K562 (cell line): ENCODE measurements around the gene GDF7. TPM values are rescaled to one million over a fixed set of nuclear protein-coding genes. Genes with fewer than 3 reads are reported as not detected.

Source experiments
- ATAC-seq: fragments of 200-7000 bp; cut with Tn5 transposase; 3 replicates; pipeline ENCODE4 v1.9.1; 2020; ENCODE audit warnings: moderate library complexity
- BruUV-seq: library from RNA; stranded (reverse); fragments of 400-500 nt; replicated peaks from 2 replicates; lab custom pipeline; 2021; lab: Mats Ljungman, UMichigan
- CTCF ChIA-PET: fragments of 300-600 bp; formaldehyde crosslinking; extraction: SDS; loops from one replicate; lab custom pipeline; 2021; ENCODE audit warnings: low intra/inter-chr PET ratio; lab: Yijun Ruan, JAX
- POLR2A ChIA-PET: fragments of 300-600, 350-650 bp; sonication (Branson Sonifier 250); formaldehyde crosslinking; extraction: SDS; loops from one replicate; lab custom pipeline; 2021; ENCODE audit warnings: antibody characterized with exemption, inconsistent platforms; lab: Yijun Ruan, JAX
- DNase-seq, 4 experiments: peaks; one replicate each; pipeline versions ENCODE4 v3.0.0 to v3.0.0-alpha.2; 2011 to 2018; ENCODE audit warnings: low spot score in 3 of 4, mixed read lengths in 3 of 4; ENCODE audit errors: extremely low read depth in 1 of 4
- FAIRE-seq: peaks from 2 replicates; lab custom pipeline; 2011; peaks lifted over from hg19 to GRCh38; lab: Jason Lieb, UNC
- H2AFZ ChIP-seq: 2 replicates; pipeline ENCODE4 v1.6.0; 2011; ENCODE audit warnings: low read depth, low read length, control low read depth, inconsistent platforms
- H3K27ac ChIP-seq: fragments of 200-600 bp; 3 replicates; pipeline ENCODE4 v1.8.0; 2011; ENCODE audit warnings: low read depth, mild to moderate bottlenecking, control low read depth, inconsistent platforms, low read length, moderate library complexity, mixed read lengths; ENCODE audit errors: extremely low read depth
- H3K27me3 ChIP-seq, 2 experiments: fragments of 300-600 bp in 1 of 2; 2 replicates in 1 of 2; 3 replicates in 1 of 2; pipeline versions ENCODE4 v1.6.0 to v1.8.0; 2011; ENCODE audit warnings: inconsistent platforms in 2 of 2, low read length in 2 of 2, mild to moderate bottlenecking in 1 of 2, mixed read lengths in 1 of 2, moderate library complexity in 1 of 2; ENCODE audit not compliant: control insufficient read depth in 2 of 2, insufficient read depth in 2 of 2
- H3K36me3 ChIP-seq: fragments of 300-600 bp; 3 replicates; pipeline ENCODE4 v1.8.0; 2011; ENCODE audit warnings: mild to moderate bottlenecking, low read length, inconsistent platforms; ENCODE audit not compliant: control insufficient read depth, insufficient read depth
- H3K4me1 ChIP-seq, 2 experiments: fragments of 200-600 bp in 1 of 2; replicated peaks in 1 of 2; 2 replicates in 1 of 2; 3 replicates in 1 of 2; pipeline versions ENCODE4 v1.5.1 to v1.8.0; 2011; ENCODE audit warnings: inconsistent platforms in 2 of 2, low read length in 2 of 2, mild to moderate bottlenecking in 1 of 2, mixed read lengths in 1 of 2, moderate library complexity in 1 of 2; ENCODE audit not compliant: control insufficient read depth in 2 of 2, insufficient read depth in 2 of 2
- H3K4me2 ChIP-seq: 2 replicates; pipeline ENCODE4 v1.6.1; 2011; ENCODE audit warnings: low read length, control low read depth, inconsistent platforms, mixed read lengths; ENCODE audit not compliant: insufficient read depth
- H3K4me3 ChIP-seq: fragments of 200-600 bp; sonication (generic), shearing (Covaris generic); 2 replicates; pipeline ENCODE4 v1.5.1; 2016; ENCODE audit warnings: control low read depth, inconsistent platforms
- H3K79me2 ChIP-seq: fragments of 200-600 bp; 3 replicates; pipeline ENCODE4 v1.8.0; 2011; ENCODE audit warnings: low read length, inconsistent platforms; ENCODE audit not compliant: control insufficient read depth, insufficient read depth
- H3K9ac ChIP-seq, 2 experiments: 2 replicates each; pipeline versions ENCODE4 v1.6.0 to v1.6.1; 2011; ENCODE audit warnings: low read depth in 2 of 2, low read length in 2 of 2, control low read depth in 1 of 2, inconsistent platforms in 1 of 2, mild to moderate bottlenecking in 1 of 2, mixed read lengths in 1 of 2; ENCODE audit not compliant: insufficient read depth in 1 of 2
- H3K9me1 ChIP-seq: one replicate; pipeline ENCODE4 v1.6.0; 2011; ENCODE audit warnings: inconsistent platforms, mild to moderate bottlenecking, low read length, moderate library complexity; ENCODE audit not compliant: control insufficient read depth, insufficient read depth
- H3K9me3 ChIP-seq: replicated peaks from 2 replicates; pipeline ENCODE4 v1.5.1; 2011; ENCODE audit warnings: low read depth, low read length, inconsistent platforms; ENCODE audit not compliant: control insufficient read depth, insufficient read depth
- H4K20me1 ChIP-seq: replicated peaks from 2 replicates; pipeline ENCODE4 v1.6.1; 2011; ENCODE audit warnings: low read length, inconsistent platforms, mixed read lengths; ENCODE audit not compliant: control insufficient read depth, insufficient read depth
- GTF2B ChIP-seq: IDR thresholded peaks from 2 replicates; pipeline ENCODE4 v1.6.1; 2011; ENCODE audit not compliant: insufficient read length; ENCODE audit errors: extremely low read depth
- NR4A1 ChIP-seq, 2 experiments: fragments of 250-450 bp in 1 of 2; fragments of 450-650 bp in 1 of 2; sonication (Bioruptor Pico) in 1 of 2; IDR thresholded peaks; 2 replicates each; pipeline versions ENCODE4 v1.4.0 to v1.6.1; 2016 to 2020; ENCODE audit warnings: mild to moderate bottlenecking in 2 of 2, missing compliant biosample characterization in 1 of 2, missing genetic modification characterization in 1 of 2, moderate library complexity in 1 of 2
- SIN3B ChIP-seq: fragments of 450-650 bp; IDR thresholded peaks from 2 replicates; pipeline ENCODE4 v1.6.1; 2017; ENCODE audit warnings: low read depth, mild to moderate bottlenecking, moderate library complexity
- SMAD1 ChIP-seq: fragments of 150-350 bp; IDR thresholded peaks from 2 replicates; pipeline ENCODE4 v1.6.1; 2014; ENCODE audit warnings: low read length, low read depth; ENCODE audit not compliant: partially characterized antibody
- UBTF ChIP-seq, 2 experiments: IDR thresholded peaks; 2 replicates each; pipeline ENCODE4 v1.6.1; 2012; ENCODE audit warnings: improper control_type of control experiment in 2 of 2, low read depth in 2 of 2, low read length in 2 of 2, borderline replicate concordance in 1 of 2
- ZEB2 ChIP-seq: fragments of 450-650 bp; IDR thresholded peaks from 2 replicates; pipeline ENCODE4 v1.6.1; 2016
- ZFP1 ChIP-seq: fragments of 450-650 bp; formaldehyde crosslinking; IDR thresholded peaks from 2 replicates; pipeline ENCODE4 v1.4.0; 2020; ENCODE audit warnings: mild to moderate bottlenecking, mixed read lengths
- ZNF232 ChIP-seq: sonication (generic); formaldehyde crosslinking; IDR thresholded peaks from 2 replicates; pipeline ENCODE4 v1.8.0; 2022; ENCODE audit warnings: mild to moderate bottlenecking, missing genetic modification reagents
- ZNF449 ChIP-seq: fragments of 250-450 bp; sonication (Bioruptor Pico); IDR thresholded peaks from 2 replicates; pipeline ENCODE4 v1.8.0; 2022; ENCODE audit warnings: moderate library complexity, mild to moderate bottlenecking, inconsistent platforms
- ZNF764 ChIP-seq: fragments of 250-450 bp; sonication (Bioruptor Pico); IDR thresholded peaks from 2 replicates; pipeline ENCODE4 v1.4.0; 2020; ENCODE audit warnings: low read depth, mild to moderate bottlenecking, moderate library complexity
- ZNF780A ChIP-seq: fragments of 250-450 bp; sonication (Bioruptor Pico); IDR thresholded peaks from 2 replicates; pipeline ENCODE4 v1.5.0; 2021; ENCODE audit warnings: mild to moderate bottlenecking
- WGBS: fragments of 100-300 bp; shearing (Covaris generic); methylation state at CpG from one replicate; pipeline ENCODE4 v1.1.6; 2016; ENCODE audit warnings: low coverage, mixed read lengths; ENCODE audit not compliant: insufficient coverage; ENCODE audit errors: missing lambda C conversion rate; 5-methylcytosine and 5-hydroxymethylcytosine counted together
- in situ Hi-C: fragments of 300-500 bp; cut with MboI; formaldehyde crosslinking; loops from 4 replicates; pipeline ENCODE4 v1.15.0; 2018; ENCODE audit warnings: inconsistent platforms, mixed read lengths
- intact Hi-C: fragments of 100-400 bp; cut with micrococcal nuclease; formaldehyde crosslinking; loops from 2 replicates; pipeline ENCODE4 v1.14.2; 2022
- polyA plus RNA-seq, 8 experiments: library from polyadenylated mRNA; depleted of rRNA in 4 of 8; stranded (reverse) in 5 of 8; unstranded in 3 of 8; fragments of >200 nt; fragmentation: Nextera tagmentation in 2 of 8; fragmentation: Illumina TruSeq in 1 of 8; extraction: Ambion mirVana in 2 of 8; extraction: Trizol in 1 of 8; gene quantifications; 2 replicates each; pipeline versions ENCODE4 v1.2.1 to v1.2.3, GENCODE V29; 2011 to 2014; ENCODE audit warnings: inconsistent platforms in 1 of 8, missing spikeins in 1 of 8
- total RNA-seq, 7 experiments: library from RNA; depleted of rRNA in 6 of 7; stranded (reverse); fragments of >200 nt in 6 of 7; fragmentation: Illumina TruSeq in 2 of 7; extraction: Trizol in 2 of 7; gene quantifications; 2 replicates each; pipeline versions ENCODE4 v1.2.1 to v1.2.3, GENCODE V29; 2011 to 2021; ENCODE audit warnings: low replicate concordance in 1 of 7
- TF ChIP-seq, protein P1 (sequence below): fragments of 450-650 bp; IDR thresholded peaks from 2 replicates; pipeline ENCODE4 v1.6.1; 2016
- TF ChIP-seq, protein P2 (sequence below): sonication (generic); formaldehyde crosslinking; IDR thresholded peaks from 2 replicates; pipeline ENCODE4 v1.5.0; 2020; ENCODE audit warnings: missing genetic modification reagents

Gene GDF7
- total and polyA plus RNA-seq, 9 of the 15 experiments (the other 6 are each of a cell fraction or from before 2014, with no cell fraction given) = 0.01 TPM; not detected in 7

GRCh38 chr2:20618468-20618885 is 48.5 kb upstream of the GDF7 start:
- ATAC-seq (no peak; the same call in 1 of the 3 replicates), FAIRE-seq (no peak), DNase-seq (no peak)
- Histone ChIP-seq H3K27me3 (no peaks in the 10 kb centered on the region), H3K27ac (peak overlapping the region; percentile 36; the same call in 1 of the 3 replicates), H3K9ac (peak overlapping the region; percentile 26 to 81; a peak in 3 of 4 replicates), H4K20me1 (no peaks in the 10 kb centered on the region), H2AFZ (peak overlapping the region; percentile 71; the same call in 1 of the 2 replicates), H3K4me1 (peaks cover 19 to 31% of the 10 kb centered on the region in 2 experiments), H3K36me3 (no peaks in the 10 kb centered on the region), H3K9me1 (no peaks in the 10 kb centered on the region), H3K4me2 (no peak overlapping the region), H3K9me3 (no peaks in the 10 kb centered on the region), H3K4me3 (no peak overlapping the region), H3K79me2 (no peaks in the 10 kb centered on the region)
- 85% methylated on average over 10 of the region's 10 CpGs for WGBS
- in situ Hi-C loops (no loop called here), intact Hi-C loops (no loop called here)
- no TSS peak for BruUV-seq
- POLR2A ChIA-PET = interaction anchor here (0.7 to 1.0 kb wide), 2 partner anchors 13 to 150 kb away, joined by 3 read pairs; no protein-coding TSS in a partner anchor
- CTCF ChIA-PET = interaction anchor here (0.8 kb wide), 1 partner anchor 18 kb away, joined by 3 read pairs; no protein-coding TSS in a partner anchor
- TF ChIP-seq UBTF (IDR thresholded peaks at IDR 0.05; ENCODE audit: borderline replicate concordance in 1 of 2, low read depth in 2 of 2, low read length in 2 of 2) = no peak
- TF ChIP-seq, protein P1, sequence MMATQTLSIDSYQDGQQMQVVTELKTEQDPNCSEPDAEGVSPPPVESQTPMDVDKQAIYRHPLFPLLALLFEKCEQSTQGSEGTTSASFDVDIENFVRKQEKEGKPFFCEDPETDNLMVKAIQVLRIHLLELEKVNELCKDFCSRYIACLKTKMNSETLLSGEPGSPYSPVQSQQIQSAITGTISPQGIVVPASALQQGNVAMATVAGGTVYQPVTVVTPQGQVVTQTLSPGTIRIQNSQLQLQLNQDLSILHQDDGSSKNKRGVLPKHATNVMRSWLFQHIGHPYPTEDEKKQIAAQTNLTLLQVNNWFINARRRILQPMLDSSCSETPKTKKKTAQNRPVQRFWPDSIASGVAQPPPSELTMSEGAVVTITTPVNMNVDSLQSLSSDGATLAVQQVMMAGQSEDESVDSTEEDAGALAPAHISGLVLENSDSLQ = no peak
- TF ChIP-seq ZFP1 (CRISPR knock-in tag) = no peak
- TF ChIP-seq GTF2B = no peak
- TF ChIP-seq ZNF764 (CRISPR knock-in tag) = no peak
- TF ChIP-seq SMAD1 = no peak
- TF ChIP-seq ZNF449 (CRISPR knock-in tag) = no peak
- no peak for TF ChIP-seq ZNF232 (CRISPR knock-in tag)
- TF ChIP-seq NR4A1 (CRISPR knock-in tag; IDR thresholded peaks at IDR 0.05) = no peak
- TF ChIP-seq NR4A1 (tag; IDR thresholded peaks at IDR 0.05) = no peak
- TF ChIP-seq SIN3B = no peak
- no peak for TF ChIP-seq ZEB2
- TF ChIP-seq, protein P2, sequence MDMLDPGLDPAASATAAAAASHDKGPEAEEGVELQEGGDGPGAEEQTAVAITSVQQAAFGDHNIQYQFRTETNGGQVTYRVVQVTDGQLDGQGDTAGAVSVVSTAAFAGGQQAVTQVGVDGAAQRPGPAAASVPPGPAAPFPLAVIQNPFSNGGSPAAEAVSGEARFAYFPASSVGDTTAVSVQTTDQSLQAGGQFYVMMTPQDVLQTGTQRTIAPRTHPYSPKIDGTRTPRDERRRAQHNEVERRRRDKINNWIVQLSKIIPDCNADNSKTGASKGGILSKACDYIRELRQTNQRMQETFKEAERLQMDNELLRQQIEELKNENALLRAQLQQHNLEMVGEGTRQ = no peak
- TF ChIP-seq ZNF780A (CRISPR knock-in tag) = no peak
